HepG2 (cell line): Measurements from ENCODE around the gene AMIGO3. TPM values are rescaled to one million over a fixed set of nuclear protein-coding genes. Genes with fewer than 3 reads are reported as not detected.

Experiments
- BRCA1 ChIP-seq: sonication (generic); formaldehyde crosslinking; IDR thresholded peaks from 2 replicates; pipeline ENCODE4 v1.4.0; 2020; ENCODE audit warnings: missing genetic modification reagents
- GABPB1 ChIP-seq: IDR thresholded peaks from 2 replicates; pipeline ENCODE4 v1.6.1; 2016; ENCODE audit warnings: mild to moderate bottlenecking, missing genetic modification reagents, moderate library complexity, missing compliant biosample characterization
- MYNN ChIP-seq: sonication (generic); formaldehyde crosslinking; IDR thresholded peaks from 2 replicates; pipeline ENCODE4 v1.4.0; 2020; ENCODE audit warnings: mild to moderate bottlenecking, low read depth, missing genetic modification reagents
- PAWR ChIP-seq: sonication (generic); formaldehyde crosslinking; IDR thresholded peaks from 2 replicates; pipeline ENCODE4 v1.4.0; 2020; ENCODE audit warnings: missing genetic modification reagents, mild to moderate bottlenecking, borderline replicate concordance
- SNAPC2 ChIP-seq: sonication (generic); formaldehyde crosslinking; IDR thresholded peaks from 2 replicates; pipeline ENCODE4 v1.8.1; 2022; ENCODE audit warnings: mild to moderate bottlenecking, missing genetic modification reagents
- SP2 ChIP-seq: sonication (generic); formaldehyde crosslinking; IDR thresholded peaks from 2 replicates; pipeline ENCODE4 v1.5.1; 2020; ENCODE audit warnings: mild to moderate bottlenecking, missing genetic modification reagents
- STAT6 ChIP-seq: sonication (generic); formaldehyde crosslinking; IDR thresholded peaks from 2 replicates; pipeline ENCODE4 v1.4.0; 2020; ENCODE audit warnings: missing genetic modification reagents, mild to moderate bottlenecking, borderline replicate concordance
- TMF1 ChIP-seq: sonication (generic); formaldehyde crosslinking; IDR thresholded peaks from 2 replicates; pipeline ENCODE4 v1.8.1; 2022; ENCODE audit warnings: low read depth, missing genetic modification reagents
- TRIM22 ChIP-seq: fragments of 450-650 bp; IDR thresholded peaks from 2 replicates; pipeline ENCODE4 v1.6.1; 2017
- ZBTB25 ChIP-seq: IDR thresholded peaks from 2 replicates; pipeline ENCODE4 v1.6.1; 2018; ENCODE audit warnings: missing genetic modification reagents
- ZBTB26 ChIP-seq: IDR thresholded peaks from 2 replicates; pipeline ENCODE4 v1.6.1; 2016; ENCODE audit warnings: missing compliant biosample characterization, missing genetic modification reagents, borderline replicate concordance
- ZBTB33 ChIP-seq: sonication (generic); formaldehyde crosslinking; IDR thresholded peaks from 2 replicates; pipeline ENCODE4 v1.4.0; 2020; ENCODE audit warnings: missing genetic modification reagents
- ZFP82 ChIP-seq: sonication (generic); formaldehyde crosslinking; IDR thresholded peaks from 2 replicates; pipeline ENCODE4 v1.5.1; 2020; ENCODE audit warnings: mild to moderate bottlenecking, missing genetic modification reagents, borderline replicate concordance
- ZGPAT ChIP-seq: IDR thresholded peaks from 2 replicates; pipeline ENCODE4 v1.6.1; 2016; ENCODE audit warnings: mild to moderate bottlenecking
- ZNF329 ChIP-seq: sonication (generic); formaldehyde crosslinking; IDR thresholded peaks from 2 replicates; pipeline ENCODE4 v1.9.0; 2021; ENCODE audit warnings: low read depth, mild to moderate bottlenecking, missing genetic modification reagents
- ZNF414 ChIP-seq: sonication (generic); formaldehyde crosslinking; IDR thresholded peaks from 2 replicates; pipeline ENCODE4 v1.5.0; 2020; ENCODE audit warnings: missing genetic modification reagents
- ZNF432 ChIP-seq: sonication (generic); formaldehyde crosslinking; IDR thresholded peaks from 2 replicates; pipeline ENCODE4 v1.5.0; 2020; ENCODE audit warnings: missing genetic modification reagents, mild to moderate bottlenecking, borderline replicate concordance
- ZNF883 ChIP-seq: sonication (generic); formaldehyde crosslinking; IDR thresholded peaks from 2 replicates; pipeline ENCODE4 v1.5.1; 2020; ENCODE audit warnings: mild to moderate bottlenecking, missing genetic modification reagents; ENCODE audit errors: not compliant biosample characterization
- polyA plus RNA-seq, 8 experiments: library from polyadenylated mRNA; depleted of rRNA in 3 of 8; stranded (reverse) in 7 of 8; unstranded in 1 of 8; fragments of >200 nt; fragmentation: Illumina TruSeq in 4 of 8; extraction: Trizol in 4 of 8; gene quantifications; 2 replicates each; pipeline versions ENCODE4 v1.2.1 to v1.2.3, GENCODE V29; 2011 to 2016; ENCODE audit warnings: low read depth in 4 of 8, missing spikeins in 1 of 8, mixed read lengths in 1 of 8; ENCODE audit not compliant: insufficient read depth in 1 of 8
- total RNA-seq, 5 experiments: library from RNA; depleted of rRNA; stranded (reverse); fragments of >200 nt; fragmentation: Illumina TruSeq; extraction: Trizol; gene quantifications; 2 replicates each; pipeline ENCODE4 v1.2.3, GENCODE V29; 2016; ENCODE audit warnings: low read depth in 1 of 5

The AMIGO3 gene
- total and polyA plus RNA-seq, 2 of the 13 experiments (the other 11 are each of a cell fraction or from before 2014, with no cell fraction given), result 0.35 TPM; not detected in 1

- no peak for TF ChIP-seq STAT6 (CRISPR knock-in tag)
- no peak for TF ChIP-seq SNAPC2 (CRISPR knock-in tag)
- TF ChIP-seq ZFP82 (CRISPR knock-in tag), result no peak
- TF ChIP-seq MYNN (CRISPR knock-in tag), result no peak
- TF ChIP-seq ZBTB26 (CRISPR knock-in tag), result no peak
- no peak for TF ChIP-seq ZBTB25
- no peak for TF ChIP-seq ZNF432 (CRISPR knock-in tag)
- TF ChIP-seq ZBTB33 (CRISPR knock-in tag), result peak; percentile 86
- no peak for TF ChIP-seq GABPB1 (CRISPR knock-in tag)
- TF ChIP-seq SP2 (CRISPR knock-in tag), result no peak
- no peak for TF ChIP-seq TRIM22
- no peak for TF ChIP-seq ZGPAT (CRISPR knock-in tag)
- no peak for TF ChIP-seq PAWR (CRISPR knock-in tag)
- no peak for TF ChIP-seq TMF1 (CRISPR knock-in tag)
- TF ChIP-seq ZNF883, result peak; percentile 48
- no peak for TF ChIP-seq ZNF414 (CRISPR knock-in tag)
- TF ChIP-seq ZNF329 (CRISPR knock-in tag), result no peak
- TF ChIP-seq BRCA1 (CRISPR knock-in tag), result no peak
Measured at GRCh38 chr3:49703443-49703927, 16.0 kb downstream of the AMIGO3 start (continued).
